GM12878 (cell line): ENCODE results near the gene CHRNG. TPM values are rescaled to one million over a fixed set of nuclear protein-coding genes. Genes with fewer than 3 reads are reported as not detected.

Experiments used
- ATAC-seq: fragments of 200-7000 bp; cut with Tn5 transposase; 3 replicates; pipeline ENCODE4 v1.9.1; 2020; ENCODE audit warnings: mild to moderate bottlenecking, moderate library complexity
- BruUV-seq: library from RNA; stranded (reverse); fragments of 400-500 nt; replicated peaks from 2 replicates; lab custom pipeline; 2021; lab: Mats Ljungman, UMichigan
- CTCF ChIA-PET: fragments of 300-600 bp; sonication (Branson Sonifier 250); formaldehyde crosslinking; extraction: SDS; loops from one replicate; lab custom pipeline; 2021; ENCODE audit warnings: inconsistent platforms; lab: Yijun Ruan, JAX
- POLR2A ChIA-PET: fragments of 350-600 bp; formaldehyde crosslinking; extraction: SDS; loops from one replicate; lab custom pipeline; 2021; ENCODE audit warnings: inconsistent platforms; lab: Charles Lee
- RAD21 ChIA-PET: fragments of 300-600 bp; sonication (Branson Sonifier 250); formaldehyde crosslinking; loops from one replicate; lab custom pipeline; 2023; ENCODE audit warnings: antibody characterized with exemption; ENCODE audit not compliant: unreplicated experiment; lab: Charles Lee
- SMC1A ChIA-PET: fragments of 300-600 bp; sonication (Branson Sonifier 250); formaldehyde crosslinking; loops from one replicate; lab custom pipeline; 2023; ENCODE audit not compliant: unreplicated experiment, uncharacterized antibody; lab: Charles Lee
- DNase-seq: peaks from one replicate; pipeline ENCODE4 v3.0.0-alpha.2; 2011; ENCODE audit warnings: low read depth, low spot score
- FAIRE-seq: peaks from 3 replicates; lab custom pipeline; 2011; peaks lifted over from hg19 to GRCh38; lab: Jason Lieb, UNC
- H2AFZ ChIP-seq: 2 replicates; pipeline ENCODE4 v1.6.0; 2011; ENCODE audit warnings: low read depth, low read length, control low read depth; ENCODE audit not compliant: control insufficient read depth
- H3K27ac ChIP-seq: 2 replicates; pipeline ENCODE4 v1.5.1; 2011; ENCODE audit warnings: control low read depth; ENCODE audit not compliant: control insufficient read depth, insufficient read depth
- H3K27me3 ChIP-seq, 2 experiments: replicated peaks in 1 of 2; 2 replicates each; pipeline versions ENCODE4 v1.6.0 to v1.6.1; 2011; ENCODE audit warnings: low read length in 1 of 2; ENCODE audit not compliant: control insufficient read depth in 2 of 2, insufficient read depth in 2 of 2
- H3K36me3 ChIP-seq, 2 experiments: 2 replicates each; pipeline ENCODE4 v1.5.1; 2011; ENCODE audit warnings: low read length in 1 of 2; ENCODE audit not compliant: control insufficient read depth in 2 of 2, insufficient read depth in 2 of 2
- H3K4me1 ChIP-seq: 2 replicates; pipeline ENCODE4 v1.6.1; 2011; ENCODE audit warnings: mild to moderate bottlenecking, low read length, moderate library complexity, mixed read lengths; ENCODE audit not compliant: control insufficient read depth, insufficient read depth
- H3K4me2 ChIP-seq: 2 replicates; pipeline ENCODE4 v1.6.0; 2011; ENCODE audit warnings: control low read depth; ENCODE audit not compliant: control insufficient read depth, insufficient read depth
- H3K4me3 ChIP-seq: fragments of 200-600 bp; sonication (generic); 2 replicates; pipeline ENCODE4 v1.5.1; 2016
- H3K79me2 ChIP-seq: 2 replicates; pipeline ENCODE4 v1.6.0; 2011; ENCODE audit warnings: low read length; ENCODE audit not compliant: control insufficient read depth, insufficient read depth
- H3K9ac ChIP-seq: 2 replicates; pipeline ENCODE4 v1.8.0; 2011; ENCODE audit warnings: low read length, control low read depth, mixed read lengths; ENCODE audit not compliant: control insufficient read depth, insufficient read depth
- H3K9me3 ChIP-seq: replicated peaks from 3 replicates; pipeline ENCODE4 v1.5.1; 2011; ENCODE audit warnings: mild to moderate bottlenecking, low read length; ENCODE audit not compliant: control insufficient read depth, insufficient read depth
- H4K20me1 ChIP-seq: 2 replicates; pipeline ENCODE4 v1.6.0; 2011; ENCODE audit not compliant: control insufficient read depth, insufficient read depth
- BCL11A ChIP-seq: IDR thresholded peaks from 2 replicates; pipeline ENCODE4 v1.6.1; 2011; ENCODE audit warnings: low read depth, low read length
- BMI1 ChIP-seq: fragments of 450-650 bp; IDR thresholded peaks from 2 replicates; pipeline ENCODE4 v1.6.1; 2016; ENCODE audit warnings: mild to moderate bottlenecking, moderate library complexity, borderline replicate concordance
- CHD1 ChIP-seq: IDR thresholded peaks from 2 replicates; pipeline ENCODE4 v1.6.1; 2012; ENCODE audit warnings: low read depth, low read length, improper control_type of control experiment
- EED ChIP-seq: sonication (generic); IDR thresholded peaks from 2 replicates; pipeline ENCODE4 v1.6.1; 2016; ENCODE audit warnings: antibody characterized with exemption, low read depth
- FOXK2 ChIP-seq: fragments of 450-650 bp; IDR thresholded peaks from 2 replicates; pipeline ENCODE4 v1.6.1; 2017; ENCODE audit warnings: mild to moderate bottlenecking, moderate library complexity
- IKZF2 ChIP-seq, 2 experiments: fragments of 450-650 bp; IDR thresholded peaks; 2 replicates each; pipeline ENCODE4 v1.6.1; 2017; ENCODE audit warnings: mild to moderate bottlenecking in 2 of 2, moderate library complexity in 2 of 2
- JUNB ChIP-seq: IDR thresholded peaks from 2 replicates; pipeline ENCODE4 v1.6.1; 2016; ENCODE audit warnings: antibody characterized with exemption, mild to moderate bottlenecking
- KAT2A ChIP-seq: conservative IDR thresholded peaks from 2 replicates; pipeline ENCODE4 v1.6.1; 2011; ENCODE audit warnings: low read depth, low read length; ENCODE audit not compliant: control insufficient read depth
- NFXL1 ChIP-seq: fragments of 450-650 bp; IDR thresholded peaks from 2 replicates; pipeline ENCODE4 v1.6.1; 2017; ENCODE audit warnings: antibody characterized with exemption, mild to moderate bottlenecking, borderline replicate concordance
- POLR2AphosphoS5 ChIP-seq: IDR thresholded peaks from 2 replicates; pipeline ENCODE4 v1.6.1; 2011; ENCODE audit warnings: mild to moderate bottlenecking, low read length, inconsistent platforms
- SIX5 ChIP-seq: IDR thresholded peaks from 2 replicates; pipeline ENCODE4 v1.6.1; 2011; ENCODE audit warnings: mild to moderate bottlenecking, low read depth, low read length, moderate library complexity; ENCODE audit not compliant: severe bottlenecking
- SPI1 ChIP-seq: IDR thresholded peaks from 2 replicates; pipeline ENCODE4 v1.6.1; 2011; ENCODE audit warnings: low read depth, mild to moderate bottlenecking, low read length, moderate library complexity, borderline replicate concordance; ENCODE audit not compliant: insufficient read depth
- SREBF1 ChIP-seq: IDR thresholded peaks from 2 replicates; pipeline ENCODE4 v1.6.1; 2012; ENCODE audit warnings: mild to moderate bottlenecking, low read length
- STAT3 ChIP-seq: IDR thresholded peaks from 2 replicates; pipeline ENCODE4 v1.6.1; 2011; ENCODE audit warnings: low read depth, low read length, improper control_type of control experiment
- TCF12 ChIP-seq: IDR thresholded peaks from 2 replicates; pipeline ENCODE4 v1.6.1; 2011; ENCODE audit warnings: low read depth, mild to moderate bottlenecking, low read length
- TCF7 ChIP-seq: IDR thresholded peaks from 2 replicates; pipeline ENCODE4 v1.6.1; 2014; ENCODE audit warnings: antibody characterized with exemption, borderline replicate concordance
- ZNF274 ChIP-seq: IDR thresholded peaks from one replicate; pipeline ENCODE4 v1.8.0; 2011; ENCODE audit not compliant: insufficient read length, insufficient read depth
- WGBS: methylation state at CpG from one replicate; pipeline ENCODE4 v1.1.6; 2016; ENCODE audit warnings: low lambda C conversion rate; ENCODE audit not compliant: insufficient replicate concordance, insufficient coverage; ENCODE audit errors: missing lambda C conversion rate; 5-methylcytosine and 5-hydroxymethylcytosine counted together
- in situ Hi-C: fragments of 300-500 bp; cut with MboI; formaldehyde crosslinking; loops from 9 replicates; pipeline ENCODE4 v1.14.3; 2018; ENCODE audit warnings: mixed read lengths
- intact Hi-C: fragments of 100-400 bp; cut with micrococcal nuclease; formaldehyde crosslinking; loops from one replicate; pipeline ENCODE4 v1.14.2; 2022; ENCODE audit not compliant: unreplicated experiment
- polyA plus RNA-seq, 11 experiments: library from polyadenylated mRNA; depleted of rRNA in 4 of 11; unstranded in 6 of 11; stranded (reverse) in 5 of 11; fragments of >200 nt; fragmentation: Nextera tagmentation in 4 of 11; fragmentation: Illumina TruSeq in 1 of 11; extraction: Ambion mirVana in 4 of 11; extraction: Trizol in 1 of 11; gene quantifications; 1 replicate in 1 of 11; 2 replicates in 10 of 11; pipeline versions ENCODE4 v1.2.1 to v1.2.3, GENCODE V29; 2011 to 2016; ENCODE audit warnings: inconsistent platforms in 2 of 11, missing spikeins in 2 of 11, low read depth in 1 of 11
- total RNA-seq, 4 experiments: library from RNA; depleted of rRNA in 3 of 4; stranded (reverse); fragments of >200 nt in 3 of 4; fragmentation: Illumina TruSeq in 1 of 4; extraction: Trizol in 1 of 4; gene quantifications; 2 replicates each; pipeline versions ENCODE4 v1.2.1 to v1.2.3, GENCODE V29; 2013 to 2021
- TF ChIP-seq, protein P1 (sequence below): IDR thresholded peaks from 2 replicates; pipeline ENCODE4 v1.6.1; 2011; ENCODE audit warnings: borderline replicate concordance, low read depth, mild to moderate bottlenecking, moderate library complexity, mixed read lengths, low read length; ENCODE audit not compliant: insufficient read depth; ENCODE audit errors: extremely low read length
- TF ChIP-seq, protein P2 (sequence below): fragments of 450-650 bp; IDR thresholded peaks from 2 replicates; pipeline ENCODE4 v1.6.1; 2017; ENCODE audit warnings: borderline replicate concordance

The CHRNG gene
- total and polyA plus RNA-seq, 10 of the 15 experiments (the other 5 are each of a cell fraction or from before 2014, with no cell fraction given): 0.17 TPM; not detected in 9

DNA sequence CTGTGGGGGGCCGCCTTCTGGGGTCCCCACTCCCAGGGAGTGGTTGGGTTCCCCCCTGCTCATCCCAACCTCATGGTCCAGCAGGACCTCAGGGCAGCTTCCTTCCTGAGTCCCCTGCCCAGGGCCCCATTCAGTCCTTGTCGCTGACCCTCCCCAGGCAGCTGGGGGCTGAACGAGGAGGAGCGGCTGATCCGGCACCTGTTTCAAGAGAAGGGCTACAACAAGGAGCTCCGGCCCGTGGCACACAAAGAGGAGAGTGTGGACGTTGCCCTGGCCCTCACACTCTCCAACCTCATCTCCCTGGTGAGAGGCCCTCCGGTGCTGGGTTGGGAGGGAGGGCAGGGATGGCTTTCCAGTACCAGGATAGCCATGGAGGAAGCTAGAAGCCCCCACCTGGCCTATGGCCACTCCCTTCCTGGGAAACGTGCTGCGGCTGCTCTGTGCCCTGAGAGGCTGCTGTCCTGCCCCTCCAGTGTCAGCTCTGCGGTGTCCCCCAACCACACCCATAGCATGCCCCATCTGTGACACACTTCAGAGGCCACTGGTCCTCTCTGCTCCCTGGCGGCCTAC is 13.0 kb upstream of the CHRNG start:
- H2AFZ ChIP-seq: no peak overlapping the region
- TF ChIP-seq SREBF1: no peak
- no peak for TF ChIP-seq TCF7
- TF ChIP-seq CHD1: no peak
- no peak for TF ChIP-seq TCF12
- no peak for TF ChIP-seq ZNF274
- no peak for TF ChIP-seq EED
- no peak for TF ChIP-seq BCL11A
- no peak for TF ChIP-seq SIX5
- TF ChIP-seq POLR2AphosphoS5: no peak
- TF ChIP-seq IKZF2 (IDR thresholded peaks at IDR 0.05): no peak
- TF ChIP-seq, protein P1, sequence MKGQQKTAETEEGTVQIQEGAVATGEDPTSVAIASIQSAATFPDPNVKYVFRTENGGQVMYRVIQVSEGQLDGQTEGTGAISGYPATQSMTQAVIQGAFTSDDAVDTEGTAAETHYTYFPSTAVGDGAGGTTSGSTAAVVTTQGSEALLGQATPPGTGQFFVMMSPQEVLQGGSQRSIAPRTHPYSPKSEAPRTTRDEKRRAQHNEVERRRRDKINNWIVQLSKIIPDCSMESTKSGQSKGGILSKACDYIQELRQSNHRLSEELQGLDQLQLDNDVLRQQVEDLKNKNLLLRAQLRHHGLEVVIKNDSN: no peak
- TF ChIP-seq BMI1: no peak
- TF ChIP-seq NFXL1: no peak
- TF ChIP-seq, protein P2, sequence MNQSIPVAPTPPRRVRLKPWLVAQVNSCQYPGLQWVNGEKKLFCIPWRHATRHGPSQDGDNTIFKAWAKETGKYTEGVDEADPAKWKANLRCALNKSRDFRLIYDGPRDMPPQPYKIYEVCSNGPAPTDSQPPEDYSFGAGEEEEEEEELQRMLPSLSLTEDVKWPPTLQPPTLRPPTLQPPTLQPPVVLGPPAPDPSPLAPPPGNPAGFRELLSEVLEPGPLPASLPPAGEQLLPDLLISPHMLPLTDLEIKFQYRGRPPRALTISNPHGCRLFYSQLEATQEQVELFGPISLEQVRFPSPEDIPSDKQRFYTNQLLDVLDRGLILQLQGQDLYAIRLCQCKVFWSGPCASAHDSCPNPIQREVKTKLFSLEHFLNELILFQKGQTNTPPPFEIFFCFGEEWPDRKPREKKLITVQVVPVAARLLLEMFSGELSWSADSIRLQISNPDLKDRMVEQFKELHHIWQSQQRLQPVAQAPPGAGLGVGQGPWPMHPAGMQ: no peak
- TF ChIP-seq FOXK2: no peak
- no peak for TF ChIP-seq SPI1
- TF ChIP-seq KAT2A: no peak
- TF ChIP-seq JUNB: no peak
- TF ChIP-seq STAT3: no peak
- TF ChIP-seq, all 136 proteins: peak for 0
- no peak for FAIRE-seq
- peaks cover 1 to 6% of the 10 kb centered on the region in 2 experiments; a peak in 3 of 4 replicates for H3K27me3 ChIP-seq
- no peak overlapping the region for H3K27ac ChIP-seq
- CTCF ChIA-PET: no interaction called here
- no peak for ATAC-seq
- H4K20me1 ChIP-seq: no peaks in the 10 kb centered on the region
- intact Hi-C loops (no loop called here), in situ Hi-C loops (no loop called here)
- H3K4me1 ChIP-seq: no peaks in the 10 kb centered on the region
- RAD21 ChIA-PET: no interaction called here
- no peak for DNase-seq
- no peak overlapping the region for H3K4me2 ChIP-seq
- BruUV-seq: no TSS peak
- H3K9ac ChIP-seq: no peak overlapping the region
- WGBS: 49% methylated on average over 13 of the region's 13 CpGs
- H3K36me3 ChIP-seq: no peaks in the 10 kb centered on the region
- SMC1A ChIA-PET: no interaction called here
- H3K79me2 ChIP-seq: no peaks in the 10 kb centered on the region
- POLR2A ChIA-PET: no interaction called here
- no peaks in the 10 kb centered on the region for H3K9me3 ChIP-seq
- no peak overlapping the region for H3K4me3 ChIP-seq
